GM19324 (cell line): ENCODE data around the gene CAMK2B.
A peak's percentile ranks its signal among the peaks of the same experiment; 100 is the strongest.
"Not testable (repeated sequence)": the region's sequence is repeated elsewhere in the genome, so short reads cannot be mapped to it uniquely, and the experiment has no call there.

Experiments used
- ATAC-seq: cut with Tn5 transposase; IDR thresholded peaks from one replicate; pipeline ENCODE4 v1.9.1; 2021; ENCODE audit warnings: mild to moderate bottlenecking, moderate library complexity; ENCODE audit not compliant: unreplicated experiment, low FRiP score

Gene CAMK2B

GRCh38 chr7:44200699-44201461 is 124.5 kb downstream of the CAMK2B start, which contains the start of gene YKT6:
Gene YKT6, plus strand, starts transcription at chr7:44200978. Its CDS starts 158 bp downstream, at chr7:44201136.
- ATAC-seq, result peak; percentile 98

GRCh38 chr7:44200163-44200562 is 125.2 kb downstream of the CAMK2B start:
- not testable (repeated sequence) for ATAC-seq

- ATAC-seq, result no peak
Measured at GRCh38 chr7:44197474-44197873, 127.9 kb downstream of the CAMK2B start.

GRCh38 chr7:44196450-44196872 is 128.9 kb downstream of the CAMK2B start:
- ATAC-seq, result no peak

- no peak for ATAC-seq
Measured at GRCh38 chr7:44195889-44196288, 129.5 kb downstream of the CAMK2B start.

GRCh38 chr7:44194562-44195145 is 130.7 kb downstream of the CAMK2B start:
- no peak for ATAC-seq

GRCh38 chr7:44194069-44194468 is 131.3 kb downstream of the CAMK2B start:
- no peak for ATAC-seq

- no peak for ATAC-seq
Measured at GRCh38 chr7:44193011-44193802, 132.2 kb downstream of the CAMK2B start.

GRCh38 chr7:44191171-44191570 is 134.2 kb downstream of the CAMK2B start:
- ATAC-seq, result no peak

GRCh38 chr7:44189993-44190872 is 135.2 kb downstream of the CAMK2B start:
- ATAC-seq, result no peak

GRCh38 chr7:44189286-44189992 is 136.0 kb downstream of the CAMK2B start, which contains the start of gene GCK:
Gene GCK, minus strand, starts transcription at chr7:44189439. Its CDS starts 486 bp downstream, at chr7:44188953.
- no peak for ATAC-seq

GRCh38 chr7:44188480-44189225 is 136.7 kb downstream of the CAMK2B start:
- no peak for ATAC-seq

- no peak for ATAC-seq
Measured at GRCh38 chr7:44187636-44188416, 137.6 kb downstream of the CAMK2B start.

- no peak for ATAC-seq
Measured at GRCh38 chr7:44186736-44187135, 138.7 kb downstream of the CAMK2B start.

GRCh38 chr7:44185729-44186128 is 139.7 kb downstream of the CAMK2B start:
- no peak for ATAC-seq

- ATAC-seq, result no peak
Measured at GRCh38 chr7:44184873-44185446, 140.4 kb downstream of the CAMK2B start.

- ATAC-seq, result no peak
Measured at GRCh38 chr7:44184206-44184872, 141.1 kb downstream of the CAMK2B start.
